KMS-11 (cell line): Measurements from ENCODE around the gene NACC1.

Experiments
- H2AFZ ChIP-seq: fragments of 200-600 bp; sonication (generic); 2 replicates; pipeline ENCODE4 v1.6.1; 2016; ENCODE audit warnings: antibody characterized with exemption, mixed run types, low read depth
- H3K27ac ChIP-seq: fragments of 200-600 bp; sonication (generic); 2 replicates; pipeline ENCODE4 v1.6.1; 2016; ENCODE audit warnings: mild to moderate bottlenecking, mixed run types
- H3K27me3 ChIP-seq: fragments of 200-600 bp; sonication (generic); 2 replicates; pipeline ENCODE4 v1.6.1; 2017; ENCODE audit warnings: mild to moderate bottlenecking, low read depth, mixed run types, moderate library complexity; ENCODE audit not compliant: insufficient read depth
- H3K36me3 ChIP-seq: fragments of 200-600 bp; sonication (generic); 2 replicates; pipeline ENCODE4 v1.6.1; 2017; ENCODE audit warnings: mild to moderate bottlenecking, mixed run types; ENCODE audit not compliant: insufficient read depth
- H3K4me1 ChIP-seq: fragments of 200-600 bp; sonication (generic); 2 replicates; pipeline ENCODE4 v1.6.1; 2016; ENCODE audit warnings: mild to moderate bottlenecking, low read depth, mixed run types; ENCODE audit not compliant: poor library complexity, severe bottlenecking
- H3K4me2 ChIP-seq: fragments of 200-600 bp; sonication (generic); 2 replicates; pipeline ENCODE4 v1.7.0; 2016; ENCODE audit warnings: mild to moderate bottlenecking, mixed run types
- H3K4me3 ChIP-seq: fragments of 200-600 bp; sonication (generic); IDR thresholded peaks from 2 replicates; pipeline ENCODE4 v1.6.1; 2017; ENCODE audit warnings: low read depth, low read length, mixed read lengths; ENCODE audit not compliant: insufficient read depth
- H3K79me2 ChIP-seq: fragments of 200-600 bp; sonication (generic); 2 replicates; pipeline ENCODE4 v1.6.1; 2016; ENCODE audit warnings: low read depth, mixed run types; ENCODE audit not compliant: insufficient read depth
- H3K9ac ChIP-seq: fragments of 200-600 bp; sonication (generic); 2 replicates; pipeline ENCODE4 v1.6.1; 2016; ENCODE audit warnings: mild to moderate bottlenecking, mixed run types
- H4K20me1 ChIP-seq: fragments of 200-600 bp; sonication (generic); 2 replicates; pipeline ENCODE4 v1.6.1; 2016; ENCODE audit warnings: mild to moderate bottlenecking, mixed run types; ENCODE audit not compliant: insufficient read depth
- TF ChIP-seq, protein P1 (sequence below): fragments of 200-600 bp; sonication (generic); conservative IDR thresholded peaks from 2 replicates; pipeline ENCODE4 v1.6.1; 2017; ENCODE audit warnings: low read depth, mild to moderate bottlenecking, antibody characterized with exemption, low read length, moderate library complexity, mixed read lengths

Gene NACC1

DNA sequence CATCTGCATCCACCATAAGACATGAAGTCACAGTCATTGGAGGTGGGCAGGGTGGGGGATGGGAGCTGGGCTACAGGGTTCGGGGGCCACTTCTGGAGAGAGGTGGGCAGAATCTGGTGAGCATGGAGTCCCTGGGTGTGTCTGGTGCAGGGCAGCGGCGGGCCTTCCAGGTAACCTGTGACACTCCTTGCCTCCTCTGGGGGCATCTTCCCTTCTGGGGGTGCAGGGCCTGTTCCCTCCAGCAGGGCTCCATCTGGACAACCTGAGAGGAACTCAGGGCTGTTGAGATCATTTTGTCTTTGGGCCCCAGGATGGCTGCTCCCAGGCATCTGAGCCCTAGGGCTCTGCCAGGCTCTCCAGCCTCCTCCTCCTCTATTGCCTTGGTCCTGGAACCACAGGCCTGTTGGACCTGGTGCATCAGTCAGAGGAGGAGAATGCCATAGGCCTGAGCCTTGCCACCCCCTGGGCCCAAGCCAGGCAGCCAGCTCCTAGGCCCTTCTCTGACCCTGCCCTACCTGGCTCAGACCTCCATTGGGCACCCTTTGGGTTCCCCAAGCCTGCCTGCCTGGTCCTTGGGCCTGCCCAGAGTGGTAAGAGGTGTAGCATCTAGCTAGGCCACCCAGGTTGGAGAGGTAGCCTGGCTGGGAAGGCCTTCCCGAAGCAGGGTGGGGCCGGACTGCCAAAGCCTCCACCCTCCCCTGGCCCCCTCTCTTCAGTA, 28.8 kb upstream of the NACC1 start:
- no peak overlapping the region for H3K9ac ChIP-seq
- H3K27me3 ChIP-seq: peaks cover 4% of the 10 kb centered on the region
- no peak overlapping the region for H3K27ac ChIP-seq

DNA sequence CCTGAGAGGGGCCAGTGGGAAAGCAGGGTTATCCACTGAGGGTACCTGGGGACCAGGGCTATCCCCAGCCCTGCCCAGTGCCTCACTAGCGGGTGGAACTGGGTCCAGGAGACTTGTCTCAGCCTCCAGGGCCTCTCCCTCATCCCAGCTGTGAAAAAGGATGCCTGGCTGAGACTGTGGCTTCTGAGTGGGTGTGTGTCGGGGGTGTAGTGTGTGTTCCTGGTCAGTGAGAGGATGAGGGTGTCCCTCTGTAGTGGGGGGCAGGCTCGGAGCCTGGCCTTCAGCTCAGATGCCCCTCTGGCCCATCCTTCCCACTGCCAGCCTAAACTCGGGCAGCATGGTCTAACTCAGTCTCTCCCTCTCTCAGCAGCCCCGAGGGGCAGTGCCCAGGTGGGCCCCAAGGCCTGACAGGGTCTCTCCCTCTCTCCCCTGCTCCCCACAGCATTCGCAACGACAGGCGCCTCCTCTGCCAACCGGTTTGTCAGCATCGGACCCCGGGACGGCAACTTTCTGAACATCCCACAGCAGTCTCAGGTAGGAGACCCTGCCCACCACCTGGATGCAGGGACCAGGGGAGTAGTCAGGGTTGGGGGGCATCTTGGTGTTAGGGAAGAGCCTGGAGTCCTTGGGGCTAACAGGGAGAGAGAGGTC, 28.1 kb upstream of the NACC1 start:
- H3K4me3 ChIP-seq: no peak overlapping the region
- no peaks in the 10 kb centered on the region for H3K36me3 ChIP-seq
- no peak overlapping the region for H2AFZ ChIP-seq
- no peaks in the 10 kb centered on the region for H4K20me1 ChIP-seq
- TF ChIP-seq, protein P1, sequence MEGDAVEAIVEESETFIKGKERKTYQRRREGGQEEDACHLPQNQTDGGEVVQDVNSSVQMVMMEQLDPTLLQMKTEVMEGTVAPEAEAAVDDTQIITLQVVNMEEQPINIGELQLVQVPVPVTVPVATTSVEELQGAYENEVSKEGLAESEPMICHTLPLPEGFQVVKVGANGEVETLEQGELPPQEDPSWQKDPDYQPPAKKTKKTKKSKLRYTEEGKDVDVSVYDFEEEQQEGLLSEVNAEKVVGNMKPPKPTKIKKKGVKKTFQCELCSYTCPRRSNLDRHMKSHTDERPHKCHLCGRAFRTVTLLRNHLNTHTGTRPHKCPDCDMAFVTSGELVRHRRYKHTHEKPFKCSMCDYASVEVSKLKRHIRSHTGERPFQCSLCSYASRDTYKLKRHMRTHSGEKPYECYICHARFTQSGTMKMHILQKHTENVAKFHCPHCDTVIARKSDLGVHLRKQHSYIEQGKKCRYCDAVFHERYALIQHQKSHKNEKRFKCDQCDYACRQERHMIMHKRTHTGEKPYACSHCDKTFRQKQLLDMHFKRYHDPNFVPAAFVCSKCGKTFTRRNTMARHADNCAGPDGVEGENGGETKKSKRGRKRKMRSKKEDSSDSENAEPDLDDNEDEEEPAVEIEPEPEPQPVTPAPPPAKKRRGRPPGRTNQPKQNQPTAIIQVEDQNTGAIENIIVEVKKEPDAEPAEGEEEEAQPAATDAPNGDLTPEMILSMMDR: no peak
- H3K4me2 ChIP-seq: no peak overlapping the region
- peaks cover 20% of the 10 kb centered on the region for H3K4me1 ChIP-seq
- no peak overlapping the region for H3K9ac ChIP-seq
- H3K27ac ChIP-seq: no peak overlapping the region
- peaks cover 10% of the 10 kb centered on the region for H3K27me3 ChIP-seq
- no peaks in the 10 kb centered on the region for H3K79me2 ChIP-seq

More for the DNA sequence above, 28.8 kb upstream of the NACC1 start:
- Histone ChIP-seq H3K36me3 (no peaks in the 10 kb centered on the region), H3K4me3 (no peak overlapping the region), H2AFZ (no peak overlapping the region), H3K4me1 (peaks cover 21% of the 10 kb centered on the region), H4K20me1 (no peaks in the 10 kb centered on the region), H3K79me2 (no peaks in the 10 kb centered on the region), H3K4me2 (no peak overlapping the region)
- TF ChIP-seq, protein P1: peak; percentile 33; the same call in 1 of the 2 replicates

DNA sequence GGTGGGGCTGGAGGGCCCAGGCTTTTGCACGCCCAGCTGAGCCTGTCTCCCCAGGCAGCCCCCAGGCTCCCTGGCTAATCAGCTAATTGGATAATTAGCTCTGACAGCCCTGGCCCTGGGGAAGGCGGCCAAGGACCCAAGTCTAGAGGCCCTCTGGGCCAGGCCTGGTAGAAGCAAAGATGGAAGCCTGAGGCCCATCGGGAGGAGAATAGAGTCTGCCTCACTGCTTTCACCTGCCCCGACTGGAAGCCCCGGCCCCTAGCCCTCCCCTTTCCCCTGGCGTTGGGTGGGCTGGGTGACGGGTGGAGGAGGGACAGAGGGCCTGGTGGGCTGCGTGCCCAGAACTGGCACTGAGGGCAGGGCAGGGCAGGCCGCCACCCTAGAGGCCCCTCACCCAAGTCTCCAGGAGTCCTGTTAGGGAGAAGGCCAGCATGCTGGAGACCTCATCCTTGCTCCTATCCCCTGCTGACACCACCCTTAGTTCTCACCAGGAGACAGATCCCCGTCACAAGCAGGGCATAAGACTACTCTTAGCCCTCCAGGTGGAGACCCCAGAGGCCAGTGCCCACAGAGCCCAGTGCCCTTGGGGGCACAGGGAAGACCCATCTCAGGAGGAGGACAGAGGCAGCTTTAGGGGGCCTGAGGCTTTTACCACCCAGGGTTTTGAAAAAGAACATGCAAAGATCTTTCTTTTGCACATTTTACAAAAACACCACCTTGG, 27.4 kb upstream of the NACC1 start:
- Histone ChIP-seq H3K9ac (no peak overlapping the region), H3K27ac (no peak overlapping the region), H3K79me2 (no peaks in the 10 kb centered on the region), H3K4me3 (no peak overlapping the region), H2AFZ (no peak overlapping the region), H3K36me3 (no peaks in the 10 kb centered on the region), H3K4me2 (no peak overlapping the region), H3K27me3 (peaks cover 16% of the 10 kb centered on the region), H4K20me1 (no peaks in the 10 kb centered on the region), H3K4me1 (peaks cover 19% of the 10 kb centered on the region)
- TF ChIP-seq, protein P1: no peak

DNA sequence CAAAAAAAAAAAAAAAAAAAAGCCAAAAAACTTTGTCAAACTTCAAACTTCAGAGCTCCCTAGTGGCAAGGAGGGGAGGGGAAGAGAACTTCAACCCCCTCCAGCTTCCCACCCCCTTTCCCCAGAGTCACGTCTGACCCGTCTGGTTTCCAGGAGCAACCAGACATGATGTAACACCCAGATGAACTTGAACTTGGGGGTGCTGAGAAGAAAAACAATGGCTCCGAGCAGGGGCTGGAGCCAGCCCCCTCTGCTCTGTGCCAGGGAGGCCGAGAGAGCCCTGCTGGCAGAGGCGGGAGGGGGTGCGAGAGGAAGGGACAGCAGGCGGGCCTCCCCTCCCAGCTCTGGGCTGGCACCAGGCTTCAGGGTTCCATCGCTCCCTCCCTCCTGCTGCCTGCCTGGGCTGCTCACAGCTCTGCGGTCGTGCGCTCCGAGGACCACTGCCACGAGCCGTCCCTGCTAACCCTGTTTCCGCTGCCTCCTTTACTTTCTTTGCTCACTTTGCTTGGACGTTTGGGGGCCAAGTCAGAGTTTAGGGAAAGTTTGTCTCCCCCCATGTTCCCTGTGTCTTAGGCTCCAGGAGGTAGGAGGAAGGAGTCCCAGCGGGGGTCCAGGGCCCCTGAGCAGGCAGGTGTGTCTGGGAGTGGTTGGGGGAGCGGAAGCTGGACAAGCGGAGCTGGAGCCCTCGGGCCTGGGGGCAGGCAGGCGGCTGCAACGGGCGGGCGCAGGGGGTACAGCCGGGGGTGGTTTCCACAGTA, 26.5 kb upstream of the NACC1 start:
- no peak overlapping the region for H3K9ac ChIP-seq
- H4K20me1 ChIP-seq: no peaks in the 10 kb centered on the region
- H3K36me3 ChIP-seq: no peaks in the 10 kb centered on the region
- H3K79me2 ChIP-seq: no peaks in the 10 kb centered on the region
- no peak overlapping the region for H3K27ac ChIP-seq
- TF ChIP-seq, protein P1: no peak
- no peak overlapping the region for H2AFZ ChIP-seq
- H3K27me3 ChIP-seq: peaks cover 25% of the 10 kb centered on the region
- H3K4me3 ChIP-seq: no peak overlapping the region
- H3K4me1 ChIP-seq: peaks cover 23% of the 10 kb centered on the region
- H3K4me2 ChIP-seq: no peak overlapping the region
